Mucosa of rectum (tissue), 2 donors: Measurements from ENCODE around the gene MAPKAP1.

ENCODE experiments used
- H3K27ac ChIP-seq, 2 donors: one replicate each; pipeline ENCODE4 v1.7.0; 2013; ENCODE audit warnings: inconsistent platforms in 2 of 2, low read depth in 2 of 2, low read length in 2 of 2
- H3K27me3 ChIP-seq, 2 donors: one replicate each; pipeline ENCODE4 v1.7.0; 2013; ENCODE audit warnings: low read length in 2 of 2; ENCODE audit not compliant: control insufficient read depth in 2 of 2, insufficient read depth in 2 of 2
- H3K36me3 ChIP-seq, 2 donors: one replicate each; pipeline ENCODE4 v1.7.0; 2013; ENCODE audit warnings: low read length in 2 of 2; ENCODE audit not compliant: control insufficient read depth in 2 of 2, insufficient read depth in 2 of 2
- H3K4me1 ChIP-seq, 2 donors: one replicate each; pipeline ENCODE4 v1.7.0; 2013; ENCODE audit warnings: low read length in 2 of 2, mild to moderate bottlenecking in 1 of 2; ENCODE audit not compliant: control insufficient read depth in 2 of 2, insufficient read depth in 2 of 2
- H3K4me3 ChIP-seq, 2 donors: one replicate each; pipeline ENCODE4 v1.7.0; 2013; ENCODE audit warnings: low read length in 2 of 2
- H3K9ac ChIP-seq, 2 donors: one replicate each; pipeline ENCODE4 v1.7.0; 2013; ENCODE audit warnings: low read length in 2 of 2, low read depth in 1 of 2, mild to moderate bottlenecking in 1 of 2
- H3K9me3 ChIP-seq, 2 donors: one replicate each; pipeline ENCODE4 v1.7.0; 2013; ENCODE audit warnings: low read length in 2 of 2; ENCODE audit not compliant: control insufficient read depth in 2 of 2
- donor health status: healthy.
- donor health status: Normal muscosa, but diverticular disease.

The MAPKAP1 gene

GRCh38 chr9:125387861-125388524 lies 319.0 kb downstream of the MAPKAP1 start:
- Histone ChIP-seq H3K27me3 (no peaks in the 10 kb centered on the region), H3K4me1 (no peaks in the 10 kb centered on the region), H3K9ac (no peak overlapping the region), H3K27ac (no peak overlapping the region), H3K9me3 (no peaks in the 10 kb centered on the region), H3K4me3 (no peak overlapping the region), H3K36me3 (no peaks in the 10 kb centered on the region)
